Right cardiac atrium (tissue), 5 donors: ENCODE measurements around the gene NDC80. TPM values are rescaled to one million over a fixed set of nuclear protein-coding genes. Genes with fewer than 3 reads are reported as not detected.

Experiments used
- ATAC-seq, 2 donors: fragments of 200-7000 bp; cut with Tn5 transposase; one replicate each; pipeline versions ENCODE4 v1.8.0 to v1.9.1; 2020; ENCODE audit warnings: moderate library complexity in 2 of 2, mild to moderate bottlenecking in 1 of 2
- DNase-seq, 3 donors: peaks; one replicate each; pipeline ENCODE4 v3.0.0-alpha.2; 2020
- H3K27ac ChIP-seq: one replicate; pipeline ENCODE4 v1.5.1; 2013; ENCODE audit warnings: mild to moderate bottlenecking, low read length, control low read depth, moderate library complexity
- H3K27me3 ChIP-seq: one replicate; pipeline ENCODE4 v1.6.1; 2013; ENCODE audit not compliant: control insufficient read depth, insufficient read depth
- H3K4me1 ChIP-seq: one replicate; pipeline ENCODE4 v1.6.1; 2013; ENCODE audit warnings: low read length; ENCODE audit not compliant: control insufficient read depth, insufficient read depth
- H3K4me3 ChIP-seq: one replicate; pipeline ENCODE4 v1.5.1; 2013; ENCODE audit warnings: low read length, control low read depth
- H3K9me3 ChIP-seq: one replicate; pipeline ENCODE4 v1.6.1; 2013; ENCODE audit warnings: low read length; ENCODE audit not compliant: control insufficient read depth
- WGBS: extraction: QIAGEN DNeasy Blood & Tissue Kit; methylation state at CpG from one replicate; pipeline ENCODE4 v1.1.7; 2013; 5-methylcytosine and 5-hydroxymethylcytosine counted together
- intact Hi-C, 4 donors: fragments of 100-400 bp; cut with DNase I; formaldehyde crosslinking; loops; one replicate each; pipeline versions ENCODE4 v1.11.0 to v1.14.0; 2022 to 2023
- polyA plus RNA-seq: library from polyadenylated mRNA; stranded (reverse); fragments of 200-250 nt; gene quantifications from one replicate; pipeline ENCODE4 v1.2.3, GENCODE V29; 2013
- total RNA-seq, 4 donors: library from RNA; stranded (reverse); fragmentation: NEBNext Ultra II Directional; extraction: Animal tissue kit (Norgen Biotek cat#: 25700); gene quantifications; one replicate each; pipeline ENCODE4 v1.2.1, GENCODE V29; 2021
- donor health status: healthy with polysubstance abuse.
- donor health status: DM: no; HTN: yes; CAD: no.
- donor health status: DM: no; HTN: no; CAD: no.
- donor health status: DM: no; HTN: yes; CAD: no; lungs with severe emphysema.
- donor health status: DM: yes; HTN: yes; CAD: no.

NDC80 gene
- total and polyA plus RNA-seq, 5 donors: 0.17 to 1.1 (median 0.28) TPM

GRCh38 chr18:2625217-2625616 is 53.9 kb downstream of the NDC80 start:
- intact Hi-C loops: no loop called here
- H3K27me3 ChIP-seq: no peaks in the 10 kb centered on the region
- DNase-seq (no peak), ATAC-seq (no peak)
- no peak overlapping the region for H3K4me3 ChIP-seq
- 80% methylated on average over 5 of the region's 5 CpGs for WGBS
- H3K27ac ChIP-seq: no peak overlapping the region
- H3K4me1 ChIP-seq: no peaks in the 10 kb centered on the region
- H3K9me3 ChIP-seq: no peaks in the 10 kb centered on the region

- DNase-seq: no peak
- no peak for ATAC-seq
- intact Hi-C loops: no loop called here
- Histone ChIP-seq H3K9me3 (no peaks in the 10 kb centered on the region), H3K27ac (no peak overlapping the region), H3K4me3 (no peak overlapping the region), H3K27me3 (no peaks in the 10 kb centered on the region), H3K4me1 (no peaks in the 10 kb centered on the region)
- 94% methylated on average over 1 of the region's 1 CpG for WGBS
Observed at GRCh38 chr18:2627821-2628276, 56.5 kb downstream of the NDC80 start.

- DNase-seq (no peak), ATAC-seq (no peak)
- intact Hi-C loops: no loop called here
- Histone ChIP-seq H3K27me3 (no peaks in the 10 kb centered on the region), H3K4me3 (no peak overlapping the region), H3K27ac (no peak overlapping the region), H3K4me1 (no peaks in the 10 kb centered on the region), H3K9me3 (no peaks in the 10 kb centered on the region)
- WGBS: 80% methylated on average over 2 of the region's 2 CpGs
Observed at GRCh38 chr18:2629003-2629402, 57.6 kb downstream of the NDC80 start.

GRCh38 chr18:2635586-2635985 is 64.2 kb downstream of the NDC80 start:
- no peaks in the 10 kb centered on the region for H3K27me3 ChIP-seq
- H3K4me1 ChIP-seq: peaks cover 2% of the 10 kb centered on the region
- peak overlapping the region; percentile 31 for H3K27ac ChIP-seq
- ATAC-seq: peak in 1 of 2 donors; percentile 17
- no peak overlapping the region for H3K4me3 ChIP-seq
- no peaks in the 10 kb centered on the region for H3K9me3 ChIP-seq
- no peak for DNase-seq
- 30% methylated on average over 1 of the region's 1 CpG for WGBS
- intact Hi-C loops: no loop called here

GRCh38 chr18:2636126-2636631 is 64.8 kb downstream of the NDC80 start:
- peak; percentile 43 to 63 for ATAC-seq
- no peak overlapping the region for H3K4me3 ChIP-seq
- no peaks in the 10 kb centered on the region for H3K9me3 ChIP-seq
- intact Hi-C loops: no loop called here
- 43% methylated on average over 9 of the region's 9 CpGs for WGBS
- no peaks in the 10 kb centered on the region for H3K27me3 ChIP-seq
- DNase-seq: no peak
- peaks cover 2% of the 10 kb centered on the region for H3K4me1 ChIP-seq
- peak overlapping the region; percentile 93 for H3K27ac ChIP-seq

GRCh38 chr18:2641638-2642037 is 70.3 kb downstream of the NDC80 start:
- intact Hi-C loops: no loop called here
- Histone ChIP-seq H3K27me3 (no peaks in the 10 kb centered on the region), H3K27ac (no peak overlapping the region), H3K4me3 (peak overlapping the region; percentile 34), H3K9me3 (no peaks in the 10 kb centered on the region), H3K4me1 (no peaks in the 10 kb centered on the region)
- WGBS: 16% methylated on average over 2 of the region's 2 CpGs
- DNase-seq (no peak), ATAC-seq (peak; percentile 34 to 68)

- Histone ChIP-seq H3K4me3 (no peak overlapping the region), H3K27ac (no peak overlapping the region), H3K9me3 (no peaks in the 10 kb centered on the region), H3K4me1 (no peaks in the 10 kb centered on the region), H3K27me3 (no peaks in the 10 kb centered on the region)
- no peak for ATAC-seq
- DNase-seq: no peak
- WGBS: 80% methylated on average over 1 of the region's 1 CpG
- intact Hi-C loops: no loop called here
Observed at GRCh38 chr18:2642771-2643170, 71.4 kb downstream of the NDC80 start.

GRCh38 chr18:2644535-2644934 is 73.2 kb downstream of the NDC80 start:
- intact Hi-C loops: no loop called here
- 93% methylated on average over 1 of the region's 1 CpG for WGBS
- no peaks in the 10 kb centered on the region for H3K4me1 ChIP-seq

GRCh38 chr18:2651981-2652380 is 80.6 kb downstream of the NDC80 start:
- DNase-seq (no peak), ATAC-seq (no peak)
- intact Hi-C loops: loop anchor here in 1 of 4 donors (10.0 kb wide), 1 partner anchor 77 kb away; the partner anchor contains the start of genes METTL4 and NDC80
- H3K9me3 ChIP-seq: no peaks in the 10 kb centered on the region
- no peaks in the 10 kb centered on the region for H3K27me3 ChIP-seq
- H3K4me1 ChIP-seq: no peaks in the 10 kb centered on the region
- no peak overlapping the region for H3K27ac ChIP-seq
- WGBS: 81% methylated on average over 1 of the region's 1 CpG
- H3K4me3 ChIP-seq: no peak overlapping the region

More at GRCh38 chr18:2644535-2644934, 73.2 kb downstream of the NDC80 start:
- DNase-seq: no peak
- Histone ChIP-seq H3K9me3 (no peaks in the 10 kb centered on the region), H3K27me3 (no peaks in the 10 kb centered on the region), H3K4me3 (no peak overlapping the region), H3K27ac (no peak overlapping the region)
- ATAC-seq: no peak

GRCh38 chr18:2653467-2653866 is 82.1 kb downstream of the NDC80 start:
- WGBS: 69% methylated on average over 4 of the region's 4 CpGs
- H3K27ac ChIP-seq: no peak overlapping the region
- peaks cover 3% of the 10 kb centered on the region for H3K4me1 ChIP-seq
- H3K9me3 ChIP-seq: no peaks in the 10 kb centered on the region
- no peak for ATAC-seq
- intact Hi-C loops: loop anchor here in 1 of 4 donors (10.0 kb wide), 1 partner anchor 79 kb away; the partner anchor contains the start of genes METTL4 and NDC80
- H3K4me3 ChIP-seq: no peak overlapping the region
- no peaks in the 10 kb centered on the region for H3K27me3 ChIP-seq
- DNase-seq: no peak

GRCh38 chr18:2654169-2654927 is 83.0 kb downstream of the NDC80 start:
- H3K27ac ChIP-seq: no peak overlapping the region
- 50% methylated on average over 13 of the region's 13 CpGs for WGBS
- ATAC-seq: no peak
- no peaks in the 10 kb centered on the region for H3K9me3 ChIP-seq
- intact Hi-C loops: loop anchor here in 1 of 4 donors (10.0 kb wide), 1 partner anchor 80 kb away; the partner anchor contains the start of genes METTL4 and NDC80
- H3K4me1 ChIP-seq: peaks cover 3% of the 10 kb centered on the region
- no peak for DNase-seq
- no peaks in the 10 kb centered on the region for H3K27me3 ChIP-seq
- peak overlapping the region; percentile 77 for H3K4me3 ChIP-seq
